Fibroblast of lung (primary cell): ENCODE results near the gene CLNK.

ENCODE experiments used
- CTCF ChIP-seq, 2 donors: IDR thresholded peaks in 1 of 2; conservative IDR thresholded peaks in 1 of 2; 1 replicate in 1 of 2; 2 replicates in 1 of 2; pipeline ENCODE4 v1.5.1; 2011 to 2012; ENCODE audit warnings: low read length in 2 of 2, control low read depth in 1 of 2, inconsistent platforms in 1 of 2, low read depth in 1 of 2, mild to moderate bottlenecking in 1 of 2
- EZH2 ChIP-seq: IDR thresholded peaks from 2 replicates; pipeline ENCODE4 v1.5.1; 2012; ENCODE audit warnings: low read length, control low read depth, mild to moderate bottlenecking; ENCODE audit errors: missing control alignments

- TF ChIP-seq CTCF (conservative IDR thresholded peaks at IDR 0.05 in 1 of 2, IDR thresholded peaks at IDR 0.05 in 1 of 2; ENCODE audit: low read depth in 1 of 2, low read length in 2 of 2) (no peak), EZH2 (no peak)
Observed at GRCh38 chr4:10589799-10590198, 94.8 kb downstream of the CLNK start.
